H1 (cell line): ENCODE results near the gene CHRM1. TPM values are rescaled to one million over a fixed set of nuclear protein-coding genes. Genes with fewer than 3 reads are reported as not detected.
A peak's percentile ranks its signal among the peaks of the same experiment; 100 is the strongest.

ENCODE experiments used
- CTCF ChIA-PET: fragments of 300-600 bp; sonication (Branson Sonifier 250); formaldehyde crosslinking; loops from one replicate; lab custom pipeline; 2021; ENCODE audit not compliant: partially characterized antibody; lab: Charles Lee
- POLR2A ChIA-PET: fragments of 300-600 bp; sonication (Branson Sonifier 250); formaldehyde crosslinking; loops from one replicate; lab custom pipeline; 2021; ENCODE audit warnings: inconsistent platforms; ENCODE audit not compliant: partially characterized antibody; lab: Charles Lee
- DNase-seq, 2 experiments: peaks; one replicate each; pipeline versions ENCODE4 v3.0.0 to v3.0.0-alpha.2; 2010 to 2022; ENCODE audit warnings: low spot score in 2 of 2, low read depth in 1 of 2, mixed read lengths in 1 of 2
- FAIRE-seq: peaks from 2 replicates; lab custom pipeline; 2011; peaks lifted over from hg19 to GRCh38; lab: Jason Lieb, UNC
- H2AFZ ChIP-seq: 2 replicates; pipeline ENCODE4 v1.8.1; 2012; ENCODE audit warnings: low read length, inconsistent platforms
- H2AK5ac ChIP-seq: 2 replicates; pipeline ENCODE4 v1.6.1; 2013; ENCODE audit warnings: low read depth, low read length
- H2BK120ac ChIP-seq: replicated peaks from 2 replicates; pipeline ENCODE3; 2013; ENCODE audit warnings: low read depth, low read length, inconsistent platforms
- H2BK12ac ChIP-seq: 2 replicates; pipeline ENCODE4 v1.6.1; 2013; ENCODE audit warnings: low read depth, low read length
- H2BK15ac ChIP-seq: 2 replicates; pipeline ENCODE4 v1.6.1; 2013; ENCODE audit warnings: low read length
- H2BK20ac ChIP-seq: 2 replicates; pipeline ENCODE4 v1.6.1; 2013; ENCODE audit warnings: low read length
- H2BK5ac ChIP-seq: 2 replicates; pipeline ENCODE4 v1.6.1; 2013; ENCODE audit warnings: low read depth, low read length
- H3K14ac ChIP-seq: 2 replicates; pipeline ENCODE4 v1.6.1; 2013; ENCODE audit warnings: inconsistent platforms; ENCODE audit not compliant: insufficient read length
- H3K18ac ChIP-seq: 2 replicates; pipeline ENCODE4 v1.6.1; 2013; ENCODE audit warnings: low read length; ENCODE audit errors: extremely low read depth
- H3K23ac ChIP-seq: 2 replicates; pipeline ENCODE4 v1.6.1; 2013; ENCODE audit warnings: inconsistent platforms; ENCODE audit not compliant: insufficient read length
- H3K23me2 ChIP-seq: 2 replicates; pipeline ENCODE4 v1.6.1; 2013; ENCODE audit warnings: low read depth, low read length
- H3K27ac ChIP-seq: 2 replicates; pipeline ENCODE4 v1.6.1; 2011; ENCODE audit warnings: low read depth, low read length, inconsistent platforms
- H3K27me3 ChIP-seq, 4 experiments: replicated peaks in 1 of 4; 1 replicate in 1 of 4; 2 replicates in 3 of 4; pipeline versions ENCODE4 v1.6.1 to v1.8.1; 2011 to 2013; ENCODE audit warnings: low read length in 3 of 4, mild to moderate bottlenecking in 3 of 4, inconsistent platforms in 2 of 4, mixed read lengths in 2 of 4, moderate library complexity in 1 of 4; ENCODE audit not compliant: control insufficient read depth in 3 of 4, insufficient read depth in 3 of 4; ENCODE audit errors: extremely low read depth in 1 of 4
- H3K36me3 ChIP-seq, 4 experiments: 2 replicates each; pipeline versions ENCODE4 v1.6.1 to v1.8.1; 2011 to 2013; ENCODE audit warnings: mild to moderate bottlenecking in 4 of 4, low read length in 3 of 4, moderate library complexity in 2 of 4, control low read depth in 1 of 4, inconsistent platforms in 1 of 4; ENCODE audit not compliant: insufficient read depth in 4 of 4, control insufficient read depth in 2 of 4
- H3K4ac ChIP-seq: replicated peaks from 2 replicates; pipeline ENCODE3; 2013; ENCODE audit warnings: low read length, low read depth, mixed read lengths, inconsistent platforms; ENCODE audit not compliant: insufficient read length
- H3K4me1 ChIP-seq, 4 experiments: replicated peaks in 1 of 4; 1 replicate in 1 of 4; 2 replicates in 3 of 4; pipeline versions ENCODE4 v1.6.1 to v1.8.1; 2011 to 2013; ENCODE audit warnings: low read length in 3 of 4, inconsistent platforms in 2 of 4, mixed read lengths in 1 of 4; ENCODE audit not compliant: insufficient read depth in 4 of 4, control insufficient read depth in 3 of 4
- H3K4me2 ChIP-seq, 2 experiments: 2 replicates each; pipeline versions ENCODE4 v1.6.1 to v1.8.1; 2011 to 2013; ENCODE audit warnings: low read depth in 2 of 2, low read length in 2 of 2, control low read depth in 1 of 2, inconsistent platforms in 1 of 2, mild to moderate bottlenecking in 1 of 2; ENCODE audit not compliant: insufficient read depth in 1 of 2
- H3K4me3 ChIP-seq, 4 experiments: fragments of 200-600, 300-600 bp in 1 of 4; sonication (generic), shearing (Covaris generic), sonication (Bioruptor Twin) in 1 of 4; 2 replicates each; pipeline versions ENCODE4 v1.5.1 to v1.8.1; 2011 to 2016; ENCODE audit warnings: low read length in 4 of 4, low read depth in 3 of 4, control low read depth in 2 of 4, inconsistent platforms in 2 of 4, mild to moderate bottlenecking in 2 of 4, mixed read lengths in 1 of 4, moderate library complexity in 1 of 4; ENCODE audit not compliant: insufficient read depth in 2 of 4; ENCODE audit errors: extremely low read depth in 1 of 4
- H3K56ac ChIP-seq: replicated peaks from 2 replicates; pipeline ENCODE3; 2013; ENCODE audit warnings: low read depth, mild to moderate bottlenecking, mixed read lengths, low read length, inconsistent platforms; ENCODE audit not compliant: insufficient read length
- H3K79me1 ChIP-seq: 2 replicates; pipeline ENCODE4 v1.6.1; 2013; ENCODE audit warnings: low read depth, low read length, control low read depth
- H3K79me2 ChIP-seq, 2 experiments: 2 replicates each; pipeline versions ENCODE4 v1.6.1 to v1.8.1; 2012 to 2013; ENCODE audit warnings: low read length in 2 of 2, mild to moderate bottlenecking in 2 of 2, inconsistent platforms in 1 of 2; ENCODE audit not compliant: insufficient read depth in 2 of 2, control insufficient read depth in 1 of 2
- H3K9ac ChIP-seq, 4 experiments: replicated peaks in 1 of 4; 1 replicate in 1 of 4; 2 replicates in 3 of 4; pipeline versions ENCODE4 v1.6.1 to v1.8.1; 2011 to 2013; ENCODE audit warnings: low read depth in 3 of 4, low read length in 3 of 4, control low read depth in 2 of 4, mild to moderate bottlenecking in 2 of 4, moderate library complexity in 2 of 4, inconsistent platforms in 1 of 4; ENCODE audit errors: extremely low read depth in 1 of 4
- H3K9me3 ChIP-seq, 2 experiments: 2 replicates each; pipeline versions ENCODE4 v1.6.1 to v1.8.1; 2012 to 2013; ENCODE audit warnings: mild to moderate bottlenecking in 2 of 2, moderate library complexity in 2 of 2, control low read depth in 1 of 2, inconsistent platforms in 1 of 2, low read depth in 1 of 2, low read length in 1 of 2, mixed read lengths in 1 of 2; ENCODE audit not compliant: insufficient read depth in 2 of 2
- H4K20me1 ChIP-seq, 2 experiments: replicated peaks in 1 of 2; 2 replicates each; pipeline versions ENCODE3 to v1.8.1; 2011 to 2013; ENCODE audit warnings: inconsistent platforms in 2 of 2, low read length in 2 of 2, mild to moderate bottlenecking in 1 of 2; ENCODE audit not compliant: insufficient read depth in 2 of 2, control insufficient read depth in 1 of 2
- H4K5ac ChIP-seq: 2 replicates; pipeline ENCODE4 v1.6.1; 2013; ENCODE audit warnings: low read length, low read depth, mixed read lengths, inconsistent platforms; ENCODE audit not compliant: insufficient read length
- H4K8ac ChIP-seq: 2 replicates; pipeline ENCODE4 v1.8.0; 2013; ENCODE audit warnings: mild to moderate bottlenecking, moderate library complexity, low read length, inconsistent platforms; ENCODE audit not compliant: insufficient read depth; ENCODE audit errors: extremely low read depth
- H4K91ac ChIP-seq: replicated peaks from 2 replicates; pipeline ENCODE3; 2013; ENCODE audit warnings: low read length, mixed read lengths, inconsistent platforms; ENCODE audit not compliant: insufficient read length
- FOSL1 ChIP-seq: IDR thresholded peaks from 2 replicates; pipeline ENCODE4 v1.6.1; 2011; ENCODE audit warnings: mild to moderate bottlenecking, low read depth, low read length, moderate library complexity; ENCODE audit not compliant: insufficient read depth
- HDAC2 ChIP-seq, 2 experiments: fragments of 300-600 bp in 1 of 2; sonication (generic) in 1 of 2; IDR thresholded peaks; 2 replicates each; pipeline ENCODE4 v1.6.1; 2011 to 2012; ENCODE audit warnings: low read depth in 2 of 2, low read length in 2 of 2, mild to moderate bottlenecking in 2 of 2, moderate library complexity in 2 of 2, borderline replicate concordance in 1 of 2, inconsistent platforms in 1 of 2
- KDM5A ChIP-seq: fragments of 200-600 bp; IDR thresholded peaks from 2 replicates; pipeline ENCODE4 v1.7.1; 2012; ENCODE audit warnings: mild to moderate bottlenecking, low read length, inconsistent platforms, mixed read lengths
- PHF8 ChIP-seq: fragments of 200-600 bp; sonication (generic); conservative IDR thresholded peaks from 2 replicates; pipeline ENCODE4 v1.7.1; 2012; ENCODE audit warnings: low read depth, mild to moderate bottlenecking, inconsistent platforms, low read length, moderate library complexity
- RAD21 ChIP-seq, 2 experiments: IDR thresholded peaks in 1 of 2; conservative IDR thresholded peaks in 1 of 2; 2 replicates each; pipeline ENCODE4 v1.6.1; 2011; ENCODE audit warnings: low read depth in 2 of 2, low read length in 2 of 2, improper control_type of control experiment in 1 of 2, inconsistent platforms in 1 of 2, mild to moderate bottlenecking in 1 of 2, moderate library complexity in 1 of 2
- RFX5 ChIP-seq: IDR thresholded peaks from 2 replicates; pipeline ENCODE4 v1.6.1; 2011; ENCODE audit warnings: low read depth, low read length, improper control_type of control experiment, borderline replicate concordance
- SIRT6 ChIP-seq: IDR thresholded peaks from one replicate; pipeline ENCODE4 v1.7.1; 2012; ENCODE audit warnings: low read length, inconsistent platforms
- SUZ12 ChIP-seq: fragments of 200-600 bp; sonication (generic); IDR thresholded peaks from 2 replicates; pipeline ENCODE4 v1.6.1; 2012; ENCODE audit warnings: mild to moderate bottlenecking, inconsistent platforms, low read length, moderate library complexity, mixed read lengths
- TAF1 ChIP-seq: IDR thresholded peaks from 2 replicates; pipeline ENCODE4 v1.6.1; 2011; ENCODE audit warnings: mild to moderate bottlenecking, low read depth, low read length
- WGBS, 2 experiments: shearing (Covaris generic) in 1 of 2; methylation state at CpG; one replicate each; pipeline versions ENCODE4 v1.1.6 to v1.1.7; 2013 to 2015; ENCODE audit warnings: low lambda C conversion rate in 2 of 2, mixed read lengths in 2 of 2, inconsistent platforms in 1 of 2, low coverage in 1 of 2, missing lambda C conversion rate in 1 of 2; ENCODE audit not compliant: insufficient replicate concordance in 2 of 2, insufficient coverage in 1 of 2, insufficient read length in 1 of 2; ENCODE audit errors: extremely low coverage in 1 of 2, missing lambda C conversion rate in 1 of 2; 5-methylcytosine and 5-hydroxymethylcytosine counted together
- polyA plus RNA-seq, 7 experiments: library from polyadenylated mRNA; depleted of rRNA in 3 of 7; stranded (reverse) in 5 of 7; unstranded in 2 of 7; fragments of >200 nt in 5 of 7; fragments of 200-250 nt in 2 of 7; gene quantifications; 1 replicate in 5 of 7; 2 replicates in 1 of 7; 4 replicates in 1 of 7; pipeline versions ENCODE4 v1.2.1 to v1.2.3, GENCODE V29; 2011 to 2013; ENCODE audit warnings: missing spikeins in 2 of 7, mixed read lengths in 2 of 7
- total RNA-seq: library from RNA; stranded (reverse); fragmentation: NEBNext Ultra II Directional; extraction: Animal tissue kit (Norgen Biotek cat#: 25700); gene quantifications from 2 replicates; pipeline ENCODE4 v1.2.1, GENCODE V29; 2021

The CHRM1 gene
- total and polyA plus RNA-seq, 2 of the 8 experiments (the other 6 are each of a cell fraction or from before 2014, with no cell fraction given) = 0.08 TPM; not detected in 1

DNA sequence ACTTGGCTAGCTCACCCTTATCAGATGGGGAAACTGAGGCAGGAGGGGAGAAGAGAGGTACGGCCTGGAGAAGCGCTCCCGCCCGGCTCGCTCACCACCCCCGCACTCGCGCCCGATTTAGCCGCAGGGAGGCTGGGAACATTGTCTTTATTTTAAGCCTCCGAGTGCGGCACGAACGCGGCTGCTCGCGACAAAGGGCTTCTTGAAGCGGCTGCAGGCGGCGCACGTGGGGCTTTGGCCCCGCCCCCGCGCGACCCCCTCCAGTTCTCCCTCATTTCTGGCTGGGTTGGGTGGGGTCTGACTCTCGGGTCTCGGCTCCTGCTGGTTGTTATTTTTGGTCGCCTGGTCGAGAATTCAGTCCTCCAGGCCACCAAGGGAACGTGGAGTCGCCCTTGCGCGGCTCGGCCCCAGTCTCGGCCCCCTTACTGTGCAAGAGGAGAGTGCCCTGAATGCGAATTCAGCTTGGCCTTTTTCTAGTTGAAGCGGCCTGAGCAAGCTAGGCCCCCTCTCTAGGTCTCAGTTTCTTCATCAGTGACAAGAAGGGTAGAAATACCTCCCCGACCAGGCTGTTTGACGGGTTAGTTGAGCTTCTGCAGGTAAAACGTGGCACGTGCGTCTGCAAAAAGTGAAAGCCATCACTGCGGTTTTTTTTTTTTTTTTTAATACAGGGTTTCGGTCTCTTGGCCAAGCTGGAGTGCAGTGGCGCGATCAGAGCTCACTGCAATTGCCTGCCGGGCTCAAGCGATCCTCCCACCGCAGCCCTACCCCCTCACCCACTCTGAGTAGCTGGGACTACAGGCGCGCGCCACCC, 2.6 kb upstream of the CHRM1 start:
- Histone ChIP-seq H2BK120ac (no peak overlapping the region), H3K4me1 (peaks cover 6 to 40% (median 21%) of the 10 kb centered on the region in 4 experiments), H4K20me1 (no peaks in the 10 kb centered on the region), H3K79me2 (no peaks in the 10 kb centered on the region), H3K4me2 (peak overlapping the region; percentile 79 to 84), H2BK20ac (no peak overlapping the region; the same call in 1 of the 2 replicates), H4K8ac (peak overlapping the region; percentile 93; the same call in 1 of the 2 replicates), H2AFZ (peak overlapping the region; percentile 43; the same call in 1 of the 2 replicates), H4K91ac (peak overlapping the region; percentile 67), H2AK5ac (no peak overlapping the region), H3K4ac (no peak overlapping the region), H3K4me3 (peak overlapping the region; percentile 27 to 64 (median 32); a peak in 6 of 8 replicates), H3K14ac (no peak overlapping the region), H2BK12ac (0 out of 2 replicates have a peak overlapping the region, but pooled peaks have one; percentile 30), H3K36me3 (no peaks in the 10 kb centered on the region), H3K23ac (no peak overlapping the region), H3K9ac (no peak overlapping the region; a peak in 1 of 7 replicates), H3K79me1 (no peaks in the 10 kb centered on the region), H3K56ac (no peak overlapping the region), H3K27me3 (peaks cover 15 to 53% (median 48%) of the 10 kb centered on the region in 4 experiments), H3K27ac (no peak overlapping the region), H3K9me3 (no peaks in the 10 kb centered on the region), H4K5ac (peak overlapping the region; percentile 25), H3K18ac (peak overlapping the region; percentile 53; the same call in 1 of the 2 replicates), H3K23me2 (peaks cover 17% of the 10 kb centered on the region), H2BK15ac (no peak overlapping the region), H2BK5ac (no peak overlapping the region)
- WGBS, 2 experiments = 7% methylated on average over 37 of the region's 52 CpGs; no CpG with 5 or more reads in 1 of the 2 experiments
- FAIRE-seq (no peak), DNase-seq (peak in 1 of 2 experiments; percentile 71)
- ChIA-PET POLR2A (interaction anchor here (0.6 to 57.8 kb wide), 8 partner anchors 13 to 1331 kb away, joined by 3 to 1185 read pairs (median 5); partner anchors contain the start of genes C11orf98, CSKMT and SLC3A2), CTCF (interaction anchor here (0.6 to 16.5 kb wide), 10 partner anchors 9 to 878 kb away, joined by 3 to 232 read pairs (median 4); no protein-coding TSS in a partner anchor)
- TF ChIP-seq RAD21 (IDR thresholded peaks at IDR 0.05 in 1 of 2, conservative IDR thresholded peaks at IDR 0.05 in 1 of 2; ENCODE audit: low read depth in 2 of 2, low read length in 2 of 2) (no peak), SUZ12 (no peak; the same call in 1 of the 2 replicates), TAF1 (0 out of 2 replicates have a peak, but pooled peaks have one; percentile 33), PHF8 (no peak; the same call in 1 of the 2 replicates), KDM5A (no peak), SIRT6 (no peak), FOSL1 (no peak), RFX5 (no peak), HDAC2 (IDR thresholded peaks at IDR 0.05; ENCODE audit: borderline replicate concordance in 1 of 2, low read depth in 2 of 2, low read length in 2 of 2) (no peak)
